ENCODE data around the gene ZDHHC19.
"Not testable (repeated sequence)": the region's sequence is repeated elsewhere in the genome, so short reads cannot be mapped to it uniquely, and the experiment has no call there.

ZDHHC19 gene

GRCh38 chr3:196210673-196211556 lies at the start of gene ZDHHC19:
Gene ZDHHC19, minus strand, starts transcription at chr3:196211400. Its CDS starts 85 bp downstream, at chr3:196211315.
- Mint-ChIP-seq H3K4me3 (no peak within 1 kb of the TSS), H3K27ac (no peak within 1 kb of the TSS), H3K9me3 (no peaks in the 10 kb centered on the region), H3K4me1 (peaks cover 17% of the 10 kb centered on the region), H3K36me3 (no peaks in the 10 kb centered on the region), H3K27me3 (peaks cover 62% of the 10 kb centered on the region)
- DNase-seq = no peak
- CTCF ChIA-PET = no interaction called here

GRCh38 chr3:196260784-196261183 lies 49.6 kb upstream of the ZDHHC19 start:
- no peak for DNase-seq
- Mint-ChIP-seq H3K36me3 (peaks cover 42% of the 10 kb centered on the region), H3K9me3 (no peaks in the 10 kb centered on the region), H3K27ac (no peak overlapping the region), H3K4me3 (no peak overlapping the region), H3K27me3 (no peaks in the 10 kb centered on the region), H3K4me1 (no peaks in the 10 kb centered on the region)
- CTCF ChIA-PET = no interaction called here

- CTCF ChIA-PET = interaction anchor here (1.2 to 5.4 kb wide), 4 partner anchors 10 to 273 kb away, joined by 5 to 46 read pairs (median 14); no protein-coding TSS in a partner anchor
- Mint-ChIP-seq H3K27me3 (no peaks in the 10 kb centered on the region), H3K36me3 (peaks cover 36% of the 10 kb centered on the region), H3K9me3 (peaks cover under 1% of the 10 kb centered on the region), H3K27ac (no peak overlapping the region), H3K4me3 (no peak overlapping the region), H3K4me1 (peaks cover 4% of the 10 kb centered on the region)
- DNase-seq = no peak
Observed at GRCh38 chr3:196255776-196256175, 44.6 kb upstream of the ZDHHC19 start.

- no peak overlapping the region for H3K27ac Mint-ChIP-seq
- peaks cover 4% of the 10 kb centered on the region for H3K9me3 Mint-ChIP-seq
- H3K27me3 Mint-ChIP-seq = no peaks in the 10 kb centered on the region
- no peak for DNase-seq
- peaks cover 4% of the 10 kb centered on the region for H3K4me1 Mint-ChIP-seq
- peaks cover 34% of the 10 kb centered on the region for H3K36me3 Mint-ChIP-seq
- H3K4me3 Mint-ChIP-seq = no peak overlapping the region
- CTCF ChIA-PET = interaction anchor here (0.7 to 5.4 kb wide), 6 partner anchors 8 to 274 kb away, joined by 5 to 46 read pairs (median 10); no protein-coding TSS in a partner anchor
Observed at GRCh38 chr3:196254376-196255283, 43.4 kb upstream of the ZDHHC19 start.

GRCh38 chr3:196251918-196252317 lies 40.7 kb upstream of the ZDHHC19 start:
- H3K36me3 Mint-ChIP-seq = peaks cover 38% of the 10 kb centered on the region
- peaks cover 5% of the 10 kb centered on the region for H3K4me1 Mint-ChIP-seq
- peaks cover 4% of the 10 kb centered on the region for H3K9me3 Mint-ChIP-seq
- H3K27me3 Mint-ChIP-seq = no peaks in the 10 kb centered on the region
- DNase-seq = no peak
- peak overlapping the region; percentile 24 for H3K27ac Mint-ChIP-seq
- CTCF ChIA-PET = interaction anchor here (0.7 to 5.4 kb wide), 4 partner anchors 11 to 271 kb away, joined by 3 to 46 read pairs (median 8); no protein-coding TSS in a partner anchor
- no peak overlapping the region for H3K4me3 Mint-ChIP-seq

- Mint-ChIP-seq H3K4me1 (peaks cover 2% of the 10 kb centered on the region), H3K27ac (no peak overlapping the region), H3K4me3 (no peak overlapping the region), H3K27me3 (no peaks in the 10 kb centered on the region), H3K36me3 (peaks cover 50% of the 10 kb centered on the region), H3K9me3 (peaks cover 4% of the 10 kb centered on the region)
- CTCF ChIA-PET = interaction anchor here (0.7 kb wide), 1 partner anchor 59 kb away, joined by 3 read pairs; no protein-coding TSS in a partner anchor
- DNase-seq = no peak
Observed at GRCh38 chr3:196246612-196247308, 35.6 kb upstream of the ZDHHC19 start.

- CTCF ChIA-PET, H3K27ac Mint-ChIP-seq, H3K4me3 Mint-ChIP-seq: not testable (repeated sequence)
Observed at GRCh38 chr3:196244166-196244565, 33.0 kb upstream of the ZDHHC19 start.

GRCh38 chr3:196241704-196242103 lies 30.5 kb upstream of the ZDHHC19 start:
- DNase-seq = no peak
- Mint-ChIP-seq H3K4me1 (peaks cover 4% of the 10 kb centered on the region), H3K27me3 (no peaks in the 10 kb centered on the region), H3K9me3 (no peaks in the 10 kb centered on the region), H3K36me3 (peaks cover 58% of the 10 kb centered on the region), H3K27ac (no peak overlapping the region), H3K4me3 (no peak overlapping the region)
- CTCF ChIA-PET = interaction anchor here (0.6 kb wide), 1 partner anchor 167 kb away, joined by 3 read pairs; no protein-coding TSS in a partner anchor

More at GRCh38 chr3:196244166-196244565, 33.0 kb upstream of the ZDHHC19 start:
- H3K4me1 Mint-ChIP-seq, H3K27me3 Mint-ChIP-seq, H3K9me3 Mint-ChIP-seq, DNase-seq: not testable (repeated sequence)
- H3K36me3 Mint-ChIP-seq = peaks cover 52% of the 10 kb centered on the region

- no peak for DNase-seq
- CTCF ChIA-PET = interaction anchor here (1.6 kb wide), 1 partner anchor 13 kb away, joined by 3 read pairs; no protein-coding TSS in a partner anchor
- Mint-ChIP-seq H3K27ac (peak overlapping the region; percentile 19), H3K9me3 (no peaks in the 10 kb centered on the region), H3K4me1 (peaks cover 4% of the 10 kb centered on the region), H3K36me3 (peaks cover 51% of the 10 kb centered on the region), H3K27me3 (no peaks in the 10 kb centered on the region), H3K4me3 (no peak overlapping the region)
Observed at GRCh38 chr3:196240424-196240823, 29.2 kb upstream of the ZDHHC19 start.

GRCh38 chr3:196238612-196239560 lies 27.7 kb upstream of the ZDHHC19 start:
- H3K9me3 Mint-ChIP-seq = no peaks in the 10 kb centered on the region
- H3K4me1 Mint-ChIP-seq = peaks cover 4% of the 10 kb centered on the region
- no peak overlapping the region for H3K27ac Mint-ChIP-seq
- no peak for DNase-seq
- H3K27me3 Mint-ChIP-seq = no peaks in the 10 kb centered on the region
- peaks cover 50% of the 10 kb centered on the region for H3K36me3 Mint-ChIP-seq
- CTCF ChIA-PET = no interaction called here
- no peak overlapping the region for H3K4me3 Mint-ChIP-seq

GRCh38 chr3:196237203-196237602 lies 26.0 kb upstream of the ZDHHC19 start:
- CTCF ChIA-PET = interaction anchor here (0.7 kb wide), 1 partner anchor 285 kb away, joined by 3 read pairs; no protein-coding TSS in a partner anchor
- H3K27ac Mint-ChIP-seq = no peak overlapping the region
- no peaks in the 10 kb centered on the region for H3K9me3 Mint-ChIP-seq
- H3K4me3 Mint-ChIP-seq = no peak overlapping the region
- no peak for DNase-seq
- peaks cover 42% of the 10 kb centered on the region for H3K36me3 Mint-ChIP-seq
- no peaks in the 10 kb centered on the region for H3K27me3 Mint-ChIP-seq
- peaks cover 4% of the 10 kb centered on the region for H3K4me1 Mint-ChIP-seq

- DNase-seq = no peak
- no peaks in the 10 kb centered on the region for H3K27me3 Mint-ChIP-seq
- H3K27ac Mint-ChIP-seq = peak overlapping the region; percentile 8
- H3K9me3 Mint-ChIP-seq = no peaks in the 10 kb centered on the region
- H3K4me1 Mint-ChIP-seq = peaks cover 4% of the 10 kb centered on the region
- no peak overlapping the region for H3K4me3 Mint-ChIP-seq
- CTCF ChIA-PET = no interaction called here
- H3K36me3 Mint-ChIP-seq = peaks cover 32% of the 10 kb centered on the region
Observed at GRCh38 chr3:196236223-196236622, 25.0 kb upstream of the ZDHHC19 start.

Data from activated naive CD4-positive, alpha-beta T cell treated with anti-CD3 and anti-CD28 coated beads, Interleukin-2, amount 10 ng/mL, durations not matched to agents 7 days and 5 days (primary cell).